Rectal smooth muscle tissue (tissue), 1 donor: ENCODE measurements around the gene MIR17HG.

ENCODE experiments used
- H3K27ac ChIP-seq: one replicate; pipeline ENCODE4 v1.7.0; 2013; ENCODE audit warnings: low read depth, low read length, inconsistent platforms
- H3K27me3 ChIP-seq: one replicate; pipeline ENCODE4 v1.7.0; 2013; ENCODE audit warnings: low read length; ENCODE audit not compliant: control insufficient read depth, insufficient read depth
- H3K36me3 ChIP-seq: one replicate; pipeline ENCODE4 v1.7.0; 2013; ENCODE audit warnings: low read length; ENCODE audit not compliant: control insufficient read depth, insufficient read depth
- H3K4me1 ChIP-seq: one replicate; pipeline ENCODE4 v1.7.0; 2013; ENCODE audit warnings: low read length; ENCODE audit not compliant: control insufficient read depth, insufficient read depth
- H3K4me3 ChIP-seq: one replicate; pipeline ENCODE4 v1.7.0; 2013; ENCODE audit warnings: low read length
- H3K9ac ChIP-seq: one replicate; pipeline ENCODE4 v1.7.0; 2013; ENCODE audit warnings: low read length

The MIR17HG gene

GRCh38 chr13:91359631-91360030 lies 12.1 kb downstream of the MIR17HG start:
- no peak overlapping the region for H3K4me3 ChIP-seq
- H3K27ac ChIP-seq, result no peak overlapping the region
- no peak overlapping the region for H3K9ac ChIP-seq
- H3K36me3 ChIP-seq, result no peaks in the 10 kb centered on the region
- H3K27me3 ChIP-seq, result no peaks in the 10 kb centered on the region
- H3K4me1 ChIP-seq, result no peaks in the 10 kb centered on the region

- Histone ChIP-seq H3K9ac (no peak overlapping the region), H3K27me3 (no peaks in the 10 kb centered on the region), H3K27ac (no peak overlapping the region), H3K4me1 (no peaks in the 10 kb centered on the region), H3K4me3 (no peak overlapping the region), H3K36me3 (no peaks in the 10 kb centered on the region)
Observed at GRCh38 chr13:91360246-91360751, 12.8 kb downstream of the MIR17HG start.

- no peak overlapping the region for H3K9ac ChIP-seq
Observed at GRCh38 chr13:91361755-91362271, 14.3 kb downstream of the MIR17HG start.

GRCh38 chr13:91362908-91363307 lies 15.4 kb downstream of the MIR17HG start:
- Histone ChIP-seq H3K36me3 (no peaks in the 10 kb centered on the region), H3K4me1 (no peaks in the 10 kb centered on the region), H3K9ac (no peak overlapping the region), H3K27me3 (no peaks in the 10 kb centered on the region), H3K4me3 (no peak overlapping the region), H3K27ac (no peak overlapping the region)

More at GRCh38 chr13:91361755-91362271, 14.3 kb downstream of the MIR17HG start:
- H3K4me3 ChIP-seq, result no peak overlapping the region
- H3K27ac ChIP-seq, result no peak overlapping the region
- no peaks in the 10 kb centered on the region for H3K4me1 ChIP-seq
- H3K27me3 ChIP-seq, result no peaks in the 10 kb centered on the region
- no peaks in the 10 kb centered on the region for H3K36me3 ChIP-seq

- Histone ChIP-seq H3K4me3 (no peak overlapping the region), H3K9ac (no peak overlapping the region), H3K36me3 (no peaks in the 10 kb centered on the region), H3K27me3 (no peaks in the 10 kb centered on the region), H3K4me1 (no peaks in the 10 kb centered on the region), H3K27ac (no peak overlapping the region)
Observed at GRCh38 chr13:91368101-91368500, 20.6 kb downstream of the MIR17HG start.

GRCh38 chr13:91368676-91369440 lies 21.4 kb downstream of the MIR17HG start:
- Histone ChIP-seq H3K27me3 (no peaks in the 10 kb centered on the region), H3K27ac (no peak overlapping the region), H3K4me3 (no peak overlapping the region), H3K4me1 (no peaks in the 10 kb centered on the region), H3K36me3 (no peaks in the 10 kb centered on the region), H3K9ac (no peak overlapping the region)

GRCh38 chr13:91369441-91369831 lies 21.9 kb downstream of the MIR17HG start:
- Histone ChIP-seq H3K36me3 (no peaks in the 10 kb centered on the region), H3K4me1 (no peaks in the 10 kb centered on the region), H3K27ac (no peak overlapping the region), H3K27me3 (no peaks in the 10 kb centered on the region), H3K9ac (no peak overlapping the region), H3K4me3 (no peak overlapping the region)

- Histone ChIP-seq H3K27ac (no peak overlapping the region), H3K36me3 (no peaks in the 10 kb centered on the region), H3K4me1 (no peaks in the 10 kb centered on the region), H3K27me3 (no peaks in the 10 kb centered on the region), H3K9ac (no peak overlapping the region), H3K4me3 (no peak overlapping the region)
Observed at GRCh38 chr13:91370501-91370900, 23.0 kb downstream of the MIR17HG start.

- no peaks in the 10 kb centered on the region for H3K36me3 ChIP-seq
- H3K4me1 ChIP-seq, result no peaks in the 10 kb centered on the region
- H3K27ac ChIP-seq, result no peak overlapping the region
- H3K27me3 ChIP-seq, result no peaks in the 10 kb centered on the region
- H3K9ac ChIP-seq, result no peak overlapping the region
- no peak overlapping the region for H3K4me3 ChIP-seq
Observed at GRCh38 chr13:91372911-91373310, 25.4 kb downstream of the MIR17HG start.

- H3K27ac ChIP-seq, result no peak overlapping the region
- H3K36me3 ChIP-seq, result no peaks in the 10 kb centered on the region
- no peaks in the 10 kb centered on the region for H3K27me3 ChIP-seq
- H3K4me1 ChIP-seq, result no peaks in the 10 kb centered on the region
- H3K4me3 ChIP-seq, result no peak overlapping the region
- no peak overlapping the region for H3K9ac ChIP-seq
Observed at GRCh38 chr13:91375116-91375729, 27.7 kb downstream of the MIR17HG start.

- no peak overlapping the region for H3K9ac ChIP-seq
- H3K27ac ChIP-seq, result no peak overlapping the region
- no peaks in the 10 kb centered on the region for H3K36me3 ChIP-seq
- no peaks in the 10 kb centered on the region for H3K27me3 ChIP-seq
- no peak overlapping the region for H3K4me3 ChIP-seq
- H3K4me1 ChIP-seq, result no peaks in the 10 kb centered on the region
Observed at GRCh38 chr13:91381371-91381770, 33.9 kb downstream of the MIR17HG start.

GRCh38 chr13:91383836-91384235 lies 36.3 kb downstream of the MIR17HG start:
- Histone ChIP-seq H3K27me3 (no peaks in the 10 kb centered on the region), H3K4me1 (no peaks in the 10 kb centered on the region), H3K4me3 (no peak overlapping the region), H3K9ac (no peak overlapping the region), H3K27ac (no peak overlapping the region), H3K36me3 (no peaks in the 10 kb centered on the region)
